GM12865 (cell line): Measurements from ENCODE around the gene AMMECR1.

Source experiments
- DNase-seq: peaks from one replicate; pipeline ENCODE4 v3.0.0; 2010; ENCODE audit warnings: low read depth
- H3K4me3 ChIP-seq: 2 replicates; pipeline ENCODE4 v1.5.1; 2011; ENCODE audit warnings: mild to moderate bottlenecking, low read depth, low read length, control low read depth
- TF ChIP-seq, protein P1 (sequence below): IDR thresholded peaks from 2 replicates; pipeline ENCODE4 v1.5.1; 2011; ENCODE audit warnings: low read length, control low read depth, low read depth, inconsistent platforms; ENCODE audit not compliant: insufficient read depth; ENCODE audit errors: missing control alignments

AMMECR1 gene

DNA sequence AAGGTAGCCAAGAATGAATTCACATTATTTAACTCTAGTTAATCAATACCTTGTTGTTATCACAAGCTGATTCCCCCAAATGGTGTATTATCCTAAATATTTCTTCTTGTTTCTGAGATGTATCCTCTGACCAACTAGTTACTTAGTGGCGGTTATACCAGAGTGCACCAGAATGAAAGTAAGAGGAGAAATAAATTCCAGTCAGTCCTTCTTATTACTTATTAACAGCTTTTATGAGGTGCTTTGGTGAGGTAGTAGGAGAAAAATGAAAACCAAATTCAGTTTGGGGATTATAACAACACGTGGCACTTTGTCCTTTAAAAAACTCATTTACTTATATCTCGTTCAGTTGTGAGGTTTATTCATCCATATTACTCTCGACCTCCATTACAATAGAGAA is 101.9 kb downstream of the AMMECR1 start:
- DNase-seq = no peak
- TF ChIP-seq, protein P1, sequence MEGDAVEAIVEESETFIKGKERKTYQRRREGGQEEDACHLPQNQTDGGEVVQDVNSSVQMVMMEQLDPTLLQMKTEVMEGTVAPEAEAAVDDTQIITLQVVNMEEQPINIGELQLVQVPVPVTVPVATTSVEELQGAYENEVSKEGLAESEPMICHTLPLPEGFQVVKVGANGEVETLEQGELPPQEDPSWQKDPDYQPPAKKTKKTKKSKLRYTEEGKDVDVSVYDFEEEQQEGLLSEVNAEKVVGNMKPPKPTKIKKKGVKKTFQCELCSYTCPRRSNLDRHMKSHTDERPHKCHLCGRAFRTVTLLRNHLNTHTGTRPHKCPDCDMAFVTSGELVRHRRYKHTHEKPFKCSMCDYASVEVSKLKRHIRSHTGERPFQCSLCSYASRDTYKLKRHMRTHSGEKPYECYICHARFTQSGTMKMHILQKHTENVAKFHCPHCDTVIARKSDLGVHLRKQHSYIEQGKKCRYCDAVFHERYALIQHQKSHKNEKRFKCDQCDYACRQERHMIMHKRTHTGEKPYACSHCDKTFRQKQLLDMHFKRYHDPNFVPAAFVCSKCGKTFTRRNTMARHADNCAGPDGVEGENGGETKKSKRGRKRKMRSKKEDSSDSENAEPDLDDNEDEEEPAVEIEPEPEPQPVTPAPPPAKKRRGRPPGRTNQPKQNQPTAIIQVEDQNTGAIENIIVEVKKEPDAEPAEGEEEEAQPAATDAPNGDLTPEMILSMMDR = no peak
- H3K4me3 ChIP-seq = no peak overlapping the region

DNA sequence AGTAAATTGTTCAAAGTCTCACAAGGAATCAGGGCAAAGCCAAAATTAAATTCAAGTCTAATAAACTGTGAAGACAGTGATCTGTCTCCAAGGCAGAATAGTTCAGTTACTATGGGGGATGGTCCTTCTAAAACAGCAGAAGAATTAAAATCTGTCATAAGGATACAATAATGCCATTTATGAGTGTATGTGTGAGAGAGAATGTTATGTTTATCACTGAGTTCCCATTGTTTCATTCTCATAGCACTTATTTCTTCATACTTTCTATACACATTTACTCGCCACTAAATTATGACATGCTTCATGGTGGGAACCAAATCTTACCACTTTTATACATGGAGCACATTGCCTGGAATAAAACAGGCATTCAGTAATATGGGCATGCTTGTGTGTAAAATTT is 102.5 kb downstream of the AMMECR1 start:
- DNase-seq = no peak
- TF ChIP-seq, protein P1 = no peak
- no peak overlapping the region for H3K4me3 ChIP-seq

DNA sequence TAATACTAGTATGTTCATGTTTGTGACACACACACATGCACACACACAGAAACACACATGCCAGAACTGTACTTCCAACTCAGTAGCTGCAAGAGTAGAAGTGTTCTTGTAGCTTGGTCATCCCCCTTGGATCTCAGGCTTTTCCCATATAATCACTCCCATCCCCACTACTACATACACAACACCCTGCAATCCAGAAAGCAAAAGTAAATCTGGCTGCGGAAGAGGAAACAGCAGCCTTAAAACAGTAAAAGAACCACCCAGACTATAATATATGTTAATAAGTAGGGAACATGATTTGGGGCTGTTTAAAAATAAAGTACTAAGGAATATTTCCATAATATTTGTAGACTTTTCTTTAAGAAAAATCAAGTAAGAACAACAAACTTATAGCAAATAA is 103.2 kb downstream of the AMMECR1 start:
- no peak overlapping the region for H3K4me3 ChIP-seq
- DNase-seq = no peak
- TF ChIP-seq, protein P1 = no peak

DNA sequence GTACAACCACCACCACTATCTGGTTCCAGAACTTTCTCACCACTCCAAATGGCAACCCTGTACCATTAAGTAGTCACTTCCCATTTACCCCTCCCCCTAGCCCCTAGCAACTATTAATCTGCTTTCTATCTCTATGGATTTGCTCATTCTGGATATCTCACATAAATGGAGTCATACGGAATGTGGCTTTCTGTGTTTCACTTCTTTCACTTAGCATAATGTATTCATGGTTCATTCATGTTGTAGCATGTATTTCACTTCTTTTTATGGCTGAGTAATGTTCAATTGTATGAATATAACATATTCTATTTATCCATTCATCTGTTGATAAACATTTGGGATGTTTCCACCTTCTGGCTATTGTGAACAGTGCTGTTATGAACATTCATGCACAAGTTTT is 104.7 kb downstream of the AMMECR1 start:
- DNase-seq = no peak
- TF ChIP-seq, protein P1 = no peak
- H3K4me3 ChIP-seq = no peak overlapping the region

DNA sequence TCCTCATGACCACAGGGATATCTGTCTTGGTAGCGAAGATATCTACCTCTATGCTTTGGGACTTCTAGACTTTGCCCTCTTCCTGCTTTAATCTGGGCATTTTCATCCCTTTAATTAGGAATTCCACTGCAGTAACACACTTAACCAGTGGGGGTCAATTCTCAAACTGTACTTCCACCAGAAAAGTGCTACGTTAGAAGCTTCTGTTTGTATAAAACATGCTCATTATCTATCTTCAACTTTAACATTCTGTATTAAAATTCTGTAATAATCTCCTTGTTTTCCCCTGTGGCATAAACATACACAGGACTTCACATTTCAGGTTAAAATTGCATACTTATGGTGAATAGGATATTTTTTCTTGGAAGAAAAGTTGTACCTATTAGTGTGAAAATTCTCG is 105.6 kb downstream of the AMMECR1 start:
- no peak overlapping the region for H3K4me3 ChIP-seq
- DNase-seq = no peak
- TF ChIP-seq, protein P1 = peak; percentile 6

DNA sequence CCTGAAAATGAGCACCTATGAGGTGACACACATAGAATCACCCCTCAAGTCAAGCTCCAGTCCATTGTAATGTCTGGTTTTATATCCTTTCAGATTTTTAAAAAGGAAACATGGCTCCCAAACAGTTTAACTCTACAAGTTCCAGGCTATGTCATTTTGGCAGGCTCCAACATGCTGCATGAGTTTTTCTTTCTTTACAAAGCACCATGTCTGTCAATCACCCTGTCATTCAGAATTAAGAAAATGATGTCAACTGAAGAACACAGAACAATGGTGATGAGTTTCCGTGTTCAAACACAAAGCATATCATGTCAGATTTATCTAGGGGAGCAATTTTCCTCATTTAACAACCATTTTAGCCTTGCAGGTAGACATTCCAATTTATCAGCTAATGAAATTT is 106.5 kb downstream of the AMMECR1 start:
- no peak for DNase-seq
- TF ChIP-seq, protein P1 = no peak
- H3K4me3 ChIP-seq = no peak overlapping the region

DNA sequence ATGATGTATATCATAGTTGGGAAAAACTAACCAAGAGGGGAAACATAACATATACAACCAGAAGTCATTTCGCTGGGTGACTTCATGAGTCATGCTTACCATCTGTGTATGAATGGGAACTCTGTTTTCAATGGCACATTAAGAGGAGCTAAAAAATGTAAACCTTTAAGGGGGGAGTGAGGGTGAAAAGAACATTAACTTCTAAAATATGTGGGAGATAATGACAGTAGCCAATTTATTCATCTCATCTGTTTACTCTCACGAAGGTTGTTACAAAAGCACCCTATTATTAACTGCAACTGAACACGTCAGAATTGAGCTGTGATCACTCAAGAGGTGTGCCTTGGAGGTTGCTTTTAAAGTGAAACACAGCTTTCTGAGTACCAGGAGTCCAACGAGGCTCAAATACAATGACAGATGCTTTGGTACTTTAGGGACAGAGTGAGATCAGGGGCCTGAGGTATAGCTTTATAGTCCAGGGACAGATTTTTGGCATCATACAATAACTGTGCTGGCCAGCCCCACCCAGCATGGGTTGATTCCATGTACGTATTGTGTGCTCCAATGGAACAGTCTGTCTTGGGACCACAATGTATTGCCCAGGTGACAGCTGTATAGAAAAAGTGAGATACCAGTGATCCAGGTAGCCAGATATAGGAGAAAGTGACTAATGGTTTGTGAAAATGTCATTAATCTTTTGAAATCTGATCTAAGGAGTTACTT is 107.3 kb downstream of the AMMECR1 start:
- H3K4me3 ChIP-seq = no peak overlapping the region

More for the DNA sequence above, 107.3 kb downstream of the AMMECR1 start:
- no peak for DNase-seq
- TF ChIP-seq, protein P1 = no peak
